ENCODE results near the gene PYCR2. TPM values are rescaled to one million over a fixed set of nuclear protein-coding genes. Genes with fewer than 3 reads are reported as not detected.

PYCR2 gene
- total RNA-seq, 2 experiments from 2014 or later = 136 to 181 TPM

DNA sequence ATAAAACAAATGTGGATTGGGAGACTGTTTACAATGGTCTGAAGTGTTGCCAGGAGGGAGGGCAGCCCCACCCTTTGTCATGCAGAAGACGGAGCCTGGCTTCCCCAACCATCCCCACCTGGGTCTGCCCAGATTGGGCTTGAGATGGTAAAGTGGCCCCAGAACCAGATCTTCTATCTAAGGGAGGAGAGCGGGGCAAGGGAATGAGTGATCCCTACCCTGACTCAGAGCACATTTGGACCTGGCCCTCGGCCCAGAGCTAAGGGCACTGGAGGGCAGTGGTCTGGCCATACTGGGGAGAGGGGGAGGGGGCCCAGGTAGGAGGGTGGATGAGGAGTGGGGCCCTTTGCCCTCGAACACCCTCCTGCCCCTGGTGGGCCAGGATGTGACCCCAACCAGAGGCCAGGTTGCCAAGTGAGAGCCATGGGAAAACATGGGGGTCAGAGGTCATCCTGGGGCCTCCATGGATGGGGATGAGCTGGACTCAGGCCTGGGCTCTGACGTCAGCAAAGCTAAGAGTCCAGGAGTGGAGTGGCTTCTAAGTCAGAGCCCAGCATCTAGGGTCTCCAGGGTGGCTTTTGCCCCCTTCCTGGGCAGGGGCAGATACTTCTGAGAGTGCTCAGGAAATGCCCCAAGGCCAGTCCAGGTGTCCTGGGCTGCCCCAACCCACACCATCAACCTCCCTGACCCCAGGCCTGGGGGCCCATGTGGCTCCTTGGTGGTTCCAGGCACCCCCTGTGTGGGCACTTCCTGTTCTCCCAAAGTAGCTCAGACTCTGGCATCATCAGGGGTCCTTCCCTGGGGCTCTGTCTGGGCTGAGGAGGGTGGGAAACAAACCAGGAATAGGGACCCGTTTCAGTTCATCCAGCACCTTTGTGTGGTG, 33.5 kb downstream of the PYCR2 start:
- no peak overlapping the region for H2AFZ ChIP-seq (ENCODE audit: low read length)
- no peaks in the 10 kb centered on the region for H3K4me1 ChIP-seq (ENCODE audit: insufficient read depth, low read length, poor library complexity, severe bottlenecking)
- TF ChIP-seq, protein P1, sequence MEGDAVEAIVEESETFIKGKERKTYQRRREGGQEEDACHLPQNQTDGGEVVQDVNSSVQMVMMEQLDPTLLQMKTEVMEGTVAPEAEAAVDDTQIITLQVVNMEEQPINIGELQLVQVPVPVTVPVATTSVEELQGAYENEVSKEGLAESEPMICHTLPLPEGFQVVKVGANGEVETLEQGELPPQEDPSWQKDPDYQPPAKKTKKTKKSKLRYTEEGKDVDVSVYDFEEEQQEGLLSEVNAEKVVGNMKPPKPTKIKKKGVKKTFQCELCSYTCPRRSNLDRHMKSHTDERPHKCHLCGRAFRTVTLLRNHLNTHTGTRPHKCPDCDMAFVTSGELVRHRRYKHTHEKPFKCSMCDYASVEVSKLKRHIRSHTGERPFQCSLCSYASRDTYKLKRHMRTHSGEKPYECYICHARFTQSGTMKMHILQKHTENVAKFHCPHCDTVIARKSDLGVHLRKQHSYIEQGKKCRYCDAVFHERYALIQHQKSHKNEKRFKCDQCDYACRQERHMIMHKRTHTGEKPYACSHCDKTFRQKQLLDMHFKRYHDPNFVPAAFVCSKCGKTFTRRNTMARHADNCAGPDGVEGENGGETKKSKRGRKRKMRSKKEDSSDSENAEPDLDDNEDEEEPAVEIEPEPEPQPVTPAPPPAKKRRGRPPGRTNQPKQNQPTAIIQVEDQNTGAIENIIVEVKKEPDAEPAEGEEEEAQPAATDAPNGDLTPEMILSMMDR (conservative IDR thresholded peaks at IDR 0.05; ENCODE audit: low read length) = no peak
- no peak for TF ChIP-seq EZH2phosphoT487 (IDR thresholded peaks at IDR 0.05; ENCODE audit: borderline replicate concordance, low read depth, low read length)
- no peak overlapping the region for H3K4me3 ChIP-seq (ENCODE audit: low read depth, low read length, poor library complexity, severe bottlenecking)
- H4K20me1 ChIP-seq (ENCODE audit: insufficient read depth, low read length) = no peaks in the 10 kb centered on the region
- H3K9me2 ChIP-seq (ENCODE audit: insufficient read depth, low read length) = no peaks in the 10 kb centered on the region
- no peak overlapping the region for H3K4me2 ChIP-seq (ENCODE audit: low read length)
- H3K36me3 ChIP-seq (ENCODE audit: insufficient read depth, low read length) = no peaks in the 10 kb centered on the region
- CTCF ChIA-PET (ENCODE audit: unreplicated experiment) = no interaction called here
- no TSS peak for BruUV-seq (replicated peaks)
- intact Hi-C loops (cut with micrococcal nuclease; ENCODE audit: unreplicated experiment) = no loop called here
- POLR2A ChIA-PET = interaction anchor here (0.5 to 1.2 kb wide), 4 partner anchors 8 to 62 kb away, joined by 3 to 6 read pairs (median 4); partner anchors contain the start of gene TMEM63A
- no peak for DNase-seq (ENCODE audit: low spot score)
- H3K9me3 ChIP-seq (ENCODE audit: low read length) = no peaks in the 10 kb centered on the region
- H3K79me2 ChIP-seq (ENCODE audit: insufficient read depth, low read depth, low read length) = no peaks in the 10 kb centered on the region
- H3K27ac ChIP-seq (ENCODE audit: low read depth, low read length, poor library complexity, severe bottlenecking) = no peak overlapping the region

DNA sequence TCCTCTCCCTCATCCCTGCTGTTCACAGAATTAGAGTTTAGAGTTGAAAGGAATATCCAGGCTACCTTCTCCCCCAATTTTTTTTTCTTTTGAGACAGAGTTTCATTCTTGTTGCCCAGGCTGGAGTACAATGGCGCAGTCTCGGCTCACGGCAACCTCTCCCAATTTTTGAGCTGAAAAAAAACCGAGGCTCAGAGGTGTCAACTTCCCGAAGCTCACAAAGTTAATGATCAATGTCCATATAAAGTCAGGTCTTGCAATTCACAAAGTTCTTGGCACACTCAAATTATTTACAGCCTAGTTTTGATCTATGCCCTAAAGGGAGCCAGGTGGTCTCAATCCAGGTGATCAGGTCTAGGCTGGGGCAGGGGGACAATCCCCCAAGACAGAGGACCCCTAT, 34.3 kb downstream of the PYCR2 start:
- no peak overlapping the region for H3K27ac ChIP-seq (ENCODE audit: low read depth, low read length, poor library complexity, severe bottlenecking)
- DNase-seq (ENCODE audit: low spot score) = no peak
- no peak overlapping the region for H3K4me3 ChIP-seq (ENCODE audit: low read depth, low read length, poor library complexity, severe bottlenecking)
- no peaks in the 10 kb centered on the region for H3K9me2 ChIP-seq (ENCODE audit: insufficient read depth, low read length)
- no peak for TF ChIP-seq EZH2phosphoT487 (IDR thresholded peaks at IDR 0.05; ENCODE audit: borderline replicate concordance, low read depth, low read length)
- TF ChIP-seq, protein P1 (conservative IDR thresholded peaks at IDR 0.05; ENCODE audit: low read length) = no peak
- H3K79me2 ChIP-seq (ENCODE audit: insufficient read depth, low read depth, low read length) = no peaks in the 10 kb centered on the region
- H3K36me3 ChIP-seq (ENCODE audit: insufficient read depth, low read length) = no peaks in the 10 kb centered on the region
- intact Hi-C loops (cut with micrococcal nuclease; ENCODE audit: unreplicated experiment) = no loop called here
- H3K9me3 ChIP-seq (ENCODE audit: low read length) = no peaks in the 10 kb centered on the region
- ChIA-PET POLR2A (interaction anchor here (1.2 to 1.3 kb wide), 2 partner anchors 11 to 20 kb away, joined by 3 read pairs; no protein-coding TSS in a partner anchor), CTCF (ENCODE audit: unreplicated experiment) (interaction anchor here (0.6 kb wide), 1 partner anchor 189 kb away, joined by 3 read pairs; no protein-coding TSS in a partner anchor)
- H3K4me1 ChIP-seq (ENCODE audit: insufficient read depth, low read length, poor library complexity, severe bottlenecking) = no peaks in the 10 kb centered on the region
- no peaks in the 10 kb centered on the region for H4K20me1 ChIP-seq (ENCODE audit: insufficient read depth, low read length)
- H2AFZ ChIP-seq (ENCODE audit: low read length) = no peak overlapping the region
- BruUV-seq (replicated peaks) = no TSS peak
- no peak overlapping the region for H3K4me2 ChIP-seq (ENCODE audit: low read length)
